Esophagus muscularis mucosa (tissue), 4 donors: ENCODE data around the gene ACP5.

Experiments used
- CTCF ChIP-seq, 3 experiments: fragments of 200-600 bp in 2 of 3; fragments of 450-650 bp in 1 of 3; sonication (generic) in 2 of 3; IDR thresholded peaks; one replicate each; pipeline ENCODE4 v1.5.1; 2017 to 2019; ENCODE audit warnings: antibody characterized with exemption in 3 of 3, mild to moderate bottlenecking in 2 of 3, moderate library complexity in 1 of 3
- EP300 ChIP-seq: sonication (generic); formaldehyde crosslinking; IDR thresholded peaks from one replicate; pipeline ENCODE4 v1.6.1; 2017; ENCODE audit warnings: antibody characterized with exemption
- POLR2A ChIP-seq: fragments of 450-650 bp; IDR thresholded peaks from one replicate; pipeline ENCODE4 v1.6.1; 2017; ENCODE audit warnings: antibody characterized with exemption, moderate library complexity, mild to moderate bottlenecking, low read depth

DNA sequence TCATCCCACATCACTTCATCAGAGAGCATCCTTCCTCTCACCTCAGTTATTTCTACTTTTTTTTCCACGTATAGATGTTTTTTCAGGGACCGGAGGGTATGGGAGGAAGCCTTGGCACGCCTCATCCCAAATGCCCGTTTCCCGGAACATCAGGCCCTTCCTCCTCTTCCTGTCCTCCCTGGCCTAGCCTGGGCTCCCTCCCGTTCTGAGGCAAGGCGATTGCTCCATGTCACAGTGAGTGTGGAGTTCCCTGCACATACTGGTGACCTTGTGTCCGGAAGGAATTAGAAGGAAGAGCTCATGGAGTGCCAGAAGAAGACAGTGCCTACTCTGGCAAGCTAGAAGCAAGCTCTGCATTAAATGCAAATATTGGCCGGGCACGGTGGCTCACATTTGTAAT lies 18.7 kb upstream of the ACP5 start:
- TF ChIP-seq CTCF (IDR thresholded peaks at IDR 0.05) = no peak
- TF ChIP-seq POLR2A = no peak
- no peak for TF ChIP-seq EP300
